CD4-positive, alpha-beta T cell treated with Interleukin-2 at 100 ng/mL for 4 hours (primary cell): Measurements from ENCODE around the gene C1QTNF9B.
"Not testable (repeated sequence)": the region's sequence is repeated elsewhere in the genome, so short reads cannot be mapped to it uniquely, and the experiment has no call there.

Experiments
- DNase-seq: peaks from one replicate; pipeline ENCODE4 v3.0.0-alpha.2; 2020; ENCODE audit warnings: low spot score

Gene C1QTNF9B

GRCh38 chr13:23893791-23894190 is 3.5 kb downstream of the C1QTNF9B start:
- DNase-seq: not testable (repeated sequence)

GRCh38 chr13:23889615-23890607 is 7.4 kb downstream of the C1QTNF9B start:
- DNase-seq: no peak

- DNase-seq: peak; percentile 89
Measured at GRCh38 chr13:23888658-23889614, 8.4 kb downstream of the C1QTNF9B start, which contains the start of gene MIPEP. Gene MIPEP, minus strand, starts transcription at chr13:23889400. Its CDS starts 80 bp downstream, at chr13:23889320.

DNA sequence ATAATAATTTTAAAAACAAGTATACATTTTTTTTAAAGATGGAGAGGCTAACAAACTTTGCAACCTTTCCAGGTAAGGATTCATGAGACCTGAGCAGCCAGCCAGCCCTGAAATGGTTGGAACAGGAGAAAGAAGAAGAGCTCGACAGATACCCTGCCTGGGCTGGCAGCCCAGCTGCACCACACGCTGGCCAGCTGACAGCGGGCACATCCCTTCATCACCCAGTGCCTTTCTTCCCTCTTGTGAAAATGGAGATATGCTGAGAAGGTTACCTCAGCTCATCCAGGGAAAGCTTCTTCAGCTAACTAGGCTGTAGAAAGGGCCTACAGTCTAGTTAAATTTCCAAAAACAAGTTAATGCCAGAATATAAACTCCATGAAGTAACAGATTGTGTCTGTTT is 12.9 kb downstream of the C1QTNF9B start:
- DNase-seq: not testable (repeated sequence)

GRCh38 chr13:23883255-23883654 is 14.0 kb downstream of the C1QTNF9B start:
- DNase-seq: no peak

DNA sequence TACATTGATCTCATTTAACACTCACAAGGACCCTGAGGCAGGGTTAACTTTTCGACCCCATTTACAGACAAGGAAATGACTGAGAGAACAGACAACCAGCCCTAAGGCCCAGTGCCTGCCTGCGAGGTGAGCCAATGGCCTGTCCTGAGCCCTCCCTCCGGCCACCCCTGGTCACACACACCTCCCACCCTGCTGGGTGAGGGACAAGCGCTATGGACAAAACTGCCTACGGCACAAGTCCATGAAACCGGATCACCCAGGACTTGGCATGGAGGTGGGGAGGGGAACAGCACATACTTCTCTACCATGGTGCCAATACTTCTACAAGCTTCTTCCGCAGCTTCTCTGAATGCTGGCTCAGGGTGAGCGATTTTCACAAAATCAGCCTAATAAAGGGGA is 15.9 kb downstream of the C1QTNF9B start:
- not testable (repeated sequence) for DNase-seq

DNA sequence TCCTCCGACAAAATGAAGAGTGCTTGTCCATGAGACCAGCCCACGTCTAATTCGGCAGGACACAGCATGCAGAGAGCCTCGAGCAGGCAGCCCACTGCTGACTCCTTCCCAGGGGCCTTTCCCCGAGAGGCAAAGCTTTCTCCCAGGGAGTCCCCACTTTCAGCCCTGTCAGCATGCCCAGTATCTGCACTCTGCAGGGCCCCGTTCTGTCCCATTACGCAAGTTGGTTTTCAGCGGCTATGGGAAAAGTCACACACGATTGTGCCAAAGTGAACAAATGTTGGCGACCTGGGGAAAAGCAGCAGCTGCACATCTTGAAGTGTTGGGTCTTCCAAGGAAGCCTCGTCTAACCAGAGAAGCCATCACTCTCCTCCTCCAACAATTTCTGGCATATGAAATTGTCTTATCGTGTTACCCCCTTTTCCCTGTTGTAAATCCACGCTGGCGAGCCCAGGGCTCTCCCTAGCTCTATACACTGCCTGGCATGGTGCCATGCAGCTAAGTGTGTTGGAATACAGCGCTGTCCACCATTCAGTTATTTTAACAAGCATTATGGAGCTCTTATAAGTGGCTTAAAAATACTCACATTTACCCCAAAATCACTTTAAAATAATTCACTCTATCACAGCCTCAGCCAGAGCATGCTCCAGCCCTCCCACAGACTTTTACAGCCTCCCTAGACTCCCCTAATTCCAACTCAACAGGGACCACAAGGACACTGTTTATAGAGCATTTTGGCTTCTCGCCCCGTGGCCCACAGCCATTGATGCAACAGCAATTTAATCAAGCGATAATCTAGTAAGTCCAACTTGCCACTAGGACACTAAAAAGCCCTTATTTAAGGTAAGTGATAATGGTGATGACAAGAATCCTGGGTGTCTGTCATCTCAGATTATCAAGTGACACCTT is 16.6 kb downstream of the C1QTNF9B start:
- DNase-seq: not testable (repeated sequence)

- no peak for DNase-seq
Measured at GRCh38 chr13:23877286-23877685, 20.0 kb downstream of the C1QTNF9B start.

- no peak for DNase-seq
Measured at GRCh38 chr13:23876265-23876664, 21.0 kb downstream of the C1QTNF9B start.

DNA sequence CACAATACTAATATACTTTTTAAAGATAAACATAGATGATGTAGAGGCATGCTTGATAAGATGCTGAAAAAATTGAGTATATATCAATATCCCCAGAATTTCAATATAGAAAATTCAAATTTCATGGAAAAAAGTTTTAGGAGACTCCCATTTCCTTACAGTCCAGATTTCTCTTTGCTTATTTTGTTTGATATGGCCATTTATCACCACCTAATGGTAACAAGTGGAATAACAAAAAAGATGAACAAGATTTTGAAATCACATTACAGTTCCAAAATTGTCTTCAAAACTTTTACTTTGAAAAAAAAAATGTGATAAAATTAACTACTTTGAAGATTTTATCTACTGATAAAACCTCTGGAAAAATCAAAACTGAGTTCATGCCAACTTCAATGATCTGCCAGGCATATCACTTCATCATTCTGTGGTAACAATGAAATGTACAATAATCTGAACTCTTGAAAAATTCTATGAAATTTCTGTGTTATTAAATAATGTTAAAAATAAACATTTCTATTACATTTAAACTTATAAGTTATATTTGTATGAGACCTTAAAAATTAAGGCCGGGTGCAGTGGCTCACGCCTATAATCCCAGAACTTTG is 25.6 kb downstream of the C1QTNF9B start:
- peak; percentile 7 for DNase-seq

DNA sequence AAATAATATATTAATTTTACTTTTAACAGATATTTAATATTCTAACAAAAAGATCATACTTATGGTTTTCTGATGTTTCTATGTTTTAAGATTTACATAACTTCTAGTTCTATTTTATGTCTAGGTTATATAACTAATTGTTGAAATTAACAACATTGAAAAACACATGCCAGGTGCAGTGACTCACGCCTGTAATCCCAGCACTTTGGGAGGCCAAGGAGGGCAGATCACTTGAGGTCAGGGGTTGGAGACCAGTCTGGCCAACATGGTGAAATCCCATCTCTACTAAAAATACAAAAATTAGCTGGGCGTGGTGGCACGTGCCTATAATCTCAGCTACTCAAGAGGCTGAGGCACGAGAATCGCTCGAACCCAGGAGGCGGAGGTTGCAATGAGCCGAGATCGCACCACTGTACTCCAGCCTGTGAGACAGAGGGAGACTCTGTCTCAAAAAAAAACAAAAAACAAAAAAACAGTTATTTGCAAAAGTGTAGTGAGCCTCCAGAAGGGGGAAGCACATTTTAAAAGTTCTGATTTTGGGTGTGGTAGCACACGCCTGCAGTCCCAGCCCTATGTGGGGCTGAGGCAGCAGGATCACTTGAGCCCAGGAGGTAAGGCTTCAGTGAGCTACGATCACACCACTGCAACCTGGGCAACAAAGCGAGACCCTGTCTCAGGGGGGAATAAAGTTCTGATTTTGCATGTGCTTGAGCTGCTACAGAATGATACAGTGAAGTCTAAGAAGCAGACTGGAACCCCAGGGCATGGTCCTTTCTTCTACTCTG is 26.8 kb downstream of the C1QTNF9B start:
- no peak for DNase-seq

DNA sequence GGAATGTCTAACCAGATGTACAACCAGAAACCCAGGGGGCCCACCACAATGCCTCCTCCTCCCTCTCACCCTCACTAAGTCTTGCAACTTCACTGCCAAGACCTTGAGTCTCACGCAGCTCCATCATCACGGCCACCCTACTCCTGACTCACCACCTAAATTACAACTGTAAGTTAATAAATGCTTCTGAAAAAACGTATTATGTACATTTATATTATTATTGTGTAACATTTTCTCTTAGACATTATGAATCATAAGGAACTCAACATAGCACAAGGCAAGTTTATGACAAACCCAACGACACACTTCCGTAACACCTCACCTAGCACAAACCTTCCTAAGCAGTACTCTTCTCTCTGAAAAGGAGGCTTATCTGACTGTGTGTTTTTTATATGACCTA is 28.8 kb downstream of the C1QTNF9B start:
- no peak for DNase-seq

- no peak for DNase-seq
Measured at GRCh38 chr13:23867027-23867491, 30.2 kb downstream of the C1QTNF9B start.

DNA sequence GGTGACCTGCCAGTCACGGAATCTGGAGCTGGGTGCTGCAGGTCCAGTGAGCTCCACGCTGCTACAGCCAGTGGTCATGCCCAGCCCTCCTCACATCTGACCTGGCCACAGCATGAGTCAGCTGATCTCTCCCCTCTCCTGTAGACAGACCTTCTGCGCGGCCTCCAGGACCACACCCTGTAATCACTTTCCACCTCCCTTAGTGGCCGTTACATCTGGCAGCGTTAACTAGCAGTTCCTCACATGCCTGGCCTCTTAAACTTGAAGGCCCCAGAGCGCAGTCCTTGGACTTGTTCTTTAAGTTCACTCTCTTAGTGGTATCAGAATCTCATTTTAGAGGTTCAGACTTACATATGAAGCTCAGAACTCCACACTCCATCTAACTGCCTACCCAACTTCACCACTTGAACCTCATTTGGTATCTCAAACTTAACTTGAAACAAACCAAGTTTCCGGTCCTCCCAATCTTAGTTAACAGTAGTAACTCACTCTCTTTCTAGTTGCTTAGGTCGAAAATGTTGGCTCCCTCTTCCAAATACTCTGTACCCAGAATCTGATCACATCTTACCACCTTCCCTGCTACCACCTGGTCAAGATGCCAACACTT is 30.8 kb downstream of the C1QTNF9B start:
- no peak for DNase-seq

GRCh38 chr13:23865906-23866305 is 31.4 kb downstream of the C1QTNF9B start:
- no peak for DNase-seq

- DNase-seq: no peak
Measured at GRCh38 chr13:23865026-23865425, 32.3 kb downstream of the C1QTNF9B start.

DNA sequence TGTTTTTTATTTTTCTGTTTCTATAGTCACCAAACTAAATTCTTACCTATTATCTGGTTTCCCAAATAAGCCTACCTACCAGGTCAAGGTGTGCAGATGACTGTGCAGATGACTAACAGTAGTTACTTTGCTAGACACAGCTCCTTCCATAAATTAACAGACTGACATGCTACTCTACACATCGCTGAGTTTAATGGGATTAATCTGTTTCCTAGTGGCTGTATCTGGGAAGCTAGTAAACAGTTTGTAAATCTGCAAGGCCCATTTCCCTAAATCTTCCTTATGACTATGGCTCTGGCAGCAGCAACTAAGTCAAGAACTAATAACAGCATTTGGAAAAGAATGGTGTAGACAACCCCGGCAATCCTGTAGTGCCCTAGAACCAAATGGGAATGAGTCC is 36.0 kb downstream of the C1QTNF9B start:
- no peak for DNase-seq

DNA sequence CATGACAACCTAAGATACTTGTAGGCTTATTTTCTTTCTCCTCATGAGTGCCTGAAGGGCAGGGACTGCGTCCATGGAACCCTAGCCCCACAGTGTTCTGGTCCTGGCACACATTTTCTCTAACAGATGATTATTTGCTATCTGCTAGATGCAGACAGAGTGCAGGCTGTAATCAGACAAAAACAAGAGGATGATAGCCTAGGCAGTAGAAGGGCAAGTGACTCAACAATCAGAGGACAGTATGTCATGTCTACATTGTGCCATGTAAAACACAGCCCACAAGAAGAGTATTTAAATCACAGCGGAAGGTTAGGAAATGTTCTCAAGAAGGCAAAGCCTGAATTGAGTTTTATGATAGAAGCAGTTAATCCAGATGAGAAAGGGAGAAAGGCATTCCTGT is 37.4 kb downstream of the C1QTNF9B start:
- DNase-seq: no peak

- no peak for DNase-seq
Measured at GRCh38 chr13:23859455-23859854, 37.8 kb downstream of the C1QTNF9B start.

DNA sequence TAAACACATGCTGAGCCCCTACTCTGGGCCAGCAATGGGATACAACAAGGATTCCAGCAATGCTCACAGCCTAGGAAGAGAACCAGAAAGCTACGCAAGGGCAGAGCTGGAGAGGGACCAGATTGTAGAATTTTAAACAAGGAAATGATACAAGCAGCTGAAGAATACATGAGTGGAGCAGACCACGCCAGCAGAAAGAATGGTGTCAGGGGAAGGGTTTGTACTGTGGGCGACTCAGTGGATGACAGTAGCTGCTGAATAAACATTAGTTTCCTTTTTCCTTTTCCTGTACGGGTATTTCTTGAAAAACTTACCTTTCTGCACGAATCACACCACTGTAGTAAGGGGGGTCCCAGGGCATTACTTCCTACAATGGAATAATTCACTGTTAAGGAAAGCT is 38.8 kb downstream of the C1QTNF9B start:
- DNase-seq: no peak
